Measurements from ENCODE around the gene TRAF1.

TRAF1 gene

DNA sequence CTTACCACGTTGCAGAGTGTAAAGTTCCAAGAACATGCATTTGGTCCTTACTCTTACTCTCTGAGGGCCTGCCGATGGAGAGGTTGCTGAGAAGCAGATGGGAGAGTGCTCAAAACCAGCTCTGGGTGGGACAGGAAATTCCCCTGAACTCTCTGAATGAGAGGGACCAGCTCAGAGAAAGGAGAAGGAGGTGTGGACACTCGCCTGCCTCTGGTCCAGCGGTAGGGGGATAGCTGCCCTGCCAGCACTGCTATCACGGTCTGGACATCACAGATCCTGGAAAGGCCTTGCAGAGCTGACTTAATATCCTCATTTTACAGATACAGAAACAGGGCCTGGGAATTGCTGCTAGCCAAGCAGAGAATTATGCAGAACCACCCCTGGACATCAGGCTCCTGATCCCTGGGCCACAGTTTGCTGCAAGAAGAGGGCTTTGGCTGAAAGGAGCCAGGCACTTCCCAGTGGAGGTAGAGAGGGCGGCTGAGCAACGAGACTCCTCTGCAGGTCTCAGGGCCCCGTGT lies 4.9 kb downstream of the TRAF1 start:
- ChIA-PET POLR2A (ENCODE audit: low non-redundant PET) (no interaction called here), CTCF (interaction anchor here (0.8 kb wide), 1 partner anchor 10 kb away, joined by 3 read pairs; no protein-coding TSS in a partner anchor)
- TF ChIP-seq, protein P1, sequence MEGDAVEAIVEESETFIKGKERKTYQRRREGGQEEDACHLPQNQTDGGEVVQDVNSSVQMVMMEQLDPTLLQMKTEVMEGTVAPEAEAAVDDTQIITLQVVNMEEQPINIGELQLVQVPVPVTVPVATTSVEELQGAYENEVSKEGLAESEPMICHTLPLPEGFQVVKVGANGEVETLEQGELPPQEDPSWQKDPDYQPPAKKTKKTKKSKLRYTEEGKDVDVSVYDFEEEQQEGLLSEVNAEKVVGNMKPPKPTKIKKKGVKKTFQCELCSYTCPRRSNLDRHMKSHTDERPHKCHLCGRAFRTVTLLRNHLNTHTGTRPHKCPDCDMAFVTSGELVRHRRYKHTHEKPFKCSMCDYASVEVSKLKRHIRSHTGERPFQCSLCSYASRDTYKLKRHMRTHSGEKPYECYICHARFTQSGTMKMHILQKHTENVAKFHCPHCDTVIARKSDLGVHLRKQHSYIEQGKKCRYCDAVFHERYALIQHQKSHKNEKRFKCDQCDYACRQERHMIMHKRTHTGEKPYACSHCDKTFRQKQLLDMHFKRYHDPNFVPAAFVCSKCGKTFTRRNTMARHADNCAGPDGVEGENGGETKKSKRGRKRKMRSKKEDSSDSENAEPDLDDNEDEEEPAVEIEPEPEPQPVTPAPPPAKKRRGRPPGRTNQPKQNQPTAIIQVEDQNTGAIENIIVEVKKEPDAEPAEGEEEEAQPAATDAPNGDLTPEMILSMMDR (conservative IDR thresholded peaks at IDR 0.05; ENCODE audit: low read depth) = no peak
- DNase-seq (ENCODE audit: low spot score) = no peak
- H3K27ac ChIP-seq = no peak overlapping the region

DNA sequence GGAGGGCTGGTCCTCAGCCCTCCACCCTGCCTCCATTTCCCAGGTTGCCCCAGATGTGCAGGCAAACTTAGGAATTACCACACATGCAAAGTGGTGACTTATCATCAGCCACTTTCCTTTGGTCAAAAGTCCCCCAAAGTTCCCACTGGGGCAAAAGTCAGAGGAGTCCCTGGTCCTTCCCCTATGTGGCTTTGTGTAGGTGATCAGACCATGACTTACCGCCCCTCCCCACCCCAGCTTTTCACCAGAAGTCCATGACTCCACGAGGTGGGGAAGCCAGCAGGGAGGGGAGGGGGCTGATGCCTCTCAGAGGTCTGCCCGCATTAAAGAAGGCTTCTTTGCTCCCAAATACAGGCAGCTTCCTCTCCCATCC lies 5.8 kb downstream of the TRAF1 start:
- TF ChIP-seq, protein P1 (conservative IDR thresholded peaks at IDR 0.05; ENCODE audit: low read depth) = no peak
- DNase-seq (ENCODE audit: low spot score) = no peak
- no peak overlapping the region for H3K27ac ChIP-seq
- POLR2A ChIA-PET (ENCODE audit: low non-redundant PET) = no interaction called here
- CTCF ChIA-PET = interaction anchor here (0.8 kb wide), 1 partner anchor 10 kb away, joined by 3 read pairs; no protein-coding TSS in a partner anchor

DNA sequence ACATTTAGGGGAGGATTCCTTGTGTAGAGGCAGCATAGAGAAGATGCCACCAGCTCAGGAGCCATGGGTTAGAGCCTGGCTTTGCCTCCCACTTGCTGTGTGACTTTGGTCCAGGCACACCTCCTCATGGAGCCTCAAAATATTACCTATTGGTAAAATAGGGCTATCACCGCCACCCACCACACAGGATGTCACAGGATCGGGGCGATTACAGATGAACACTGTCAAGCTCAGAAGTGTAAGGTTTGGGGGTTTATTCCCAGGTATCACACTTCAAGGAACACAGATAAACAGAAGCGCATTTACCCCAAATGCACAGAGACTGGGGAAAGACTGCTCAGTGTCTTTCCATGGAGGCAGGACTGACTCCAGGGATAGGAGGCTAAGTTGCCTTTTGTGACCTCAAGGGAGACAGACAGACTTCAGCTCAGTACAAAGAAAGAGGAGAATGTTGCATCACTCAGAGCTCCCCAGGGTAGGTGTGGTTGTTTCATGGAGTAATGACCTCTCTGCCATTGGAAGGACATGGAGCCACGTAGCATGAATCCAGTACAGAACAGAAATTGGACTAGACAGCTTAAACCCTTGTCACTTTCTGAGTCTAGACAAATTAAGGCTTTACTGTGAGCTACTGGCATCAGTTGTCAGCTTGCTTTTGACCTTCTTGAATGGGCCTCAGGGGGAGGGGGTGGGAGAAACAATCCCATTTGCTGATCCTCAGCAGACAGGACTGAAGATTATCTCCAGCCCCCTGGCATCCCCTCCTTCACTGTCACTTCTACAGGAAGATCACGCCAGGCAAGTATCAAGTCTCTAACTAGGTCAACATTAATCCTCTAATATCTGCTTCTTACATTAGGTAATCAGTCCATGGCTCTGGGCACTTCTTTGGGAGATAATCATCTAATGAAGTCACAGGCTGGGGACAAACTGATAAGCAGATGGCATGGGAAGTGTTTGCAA lies 6.5 kb downstream of the TRAF1 start:
- TF ChIP-seq, protein P1 (conservative IDR thresholded peaks at IDR 0.05; ENCODE audit: low read depth) = no peak
- ChIA-PET POLR2A (ENCODE audit: low non-redundant PET) (no interaction called here), CTCF (no interaction called here)
- DNase-seq (ENCODE audit: low spot score) = no peak
- H3K27ac ChIP-seq = no peak overlapping the region

DNA sequence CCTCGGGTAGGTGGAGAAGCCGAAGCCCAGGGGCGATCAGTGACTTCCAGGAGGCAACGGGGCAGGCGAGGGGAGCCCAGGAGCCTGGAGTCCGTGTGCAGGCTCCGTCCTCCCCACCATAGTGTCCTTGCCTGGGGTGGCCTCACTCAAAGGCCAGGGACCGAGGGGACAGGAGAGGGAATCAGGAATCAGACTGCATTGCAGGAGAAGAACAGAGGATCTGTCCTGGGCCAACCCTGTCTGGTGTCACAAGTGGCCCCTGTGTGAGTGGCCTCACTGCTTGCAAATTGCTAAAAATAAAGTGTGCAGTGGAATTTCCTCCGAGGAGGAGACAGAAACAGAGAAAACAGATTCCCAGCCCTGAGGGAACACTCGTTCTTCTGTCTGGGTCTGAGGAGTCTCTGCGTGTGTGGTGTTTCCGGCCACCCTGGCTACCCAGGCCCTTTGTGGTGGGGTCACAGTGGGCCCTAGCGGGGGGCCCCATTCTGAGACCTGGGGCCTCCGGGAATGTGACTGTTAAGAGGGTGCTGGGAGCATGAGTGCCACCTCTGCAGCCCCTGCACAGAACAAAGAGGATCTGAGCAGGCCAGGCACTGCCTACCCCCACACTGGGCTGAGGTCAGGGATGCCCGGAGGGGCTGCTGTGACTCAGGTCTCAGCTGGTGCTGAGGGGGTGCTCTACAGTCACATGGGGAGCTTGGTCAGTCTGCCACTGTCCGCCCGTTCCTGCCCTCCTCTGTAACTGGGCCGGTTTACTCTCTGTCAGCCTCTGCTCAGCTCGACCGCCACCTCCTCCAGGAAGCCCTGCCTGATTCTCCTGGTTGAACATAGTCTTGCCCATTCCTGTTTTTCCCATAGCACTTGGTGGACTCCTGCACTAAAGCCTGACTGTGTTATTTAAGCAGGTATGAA lies 7.4 kb downstream of the TRAF1 start:
- H3K27ac ChIP-seq = peak overlapping the region; percentile 12
- ChIA-PET POLR2A (ENCODE audit: low non-redundant PET) (no interaction called here), CTCF (no interaction called here)
- DNase-seq (ENCODE audit: low spot score) = no peak
- TF ChIP-seq, protein P1 (conservative IDR thresholded peaks at IDR 0.05; ENCODE audit: low read depth) = no peak

DNA sequence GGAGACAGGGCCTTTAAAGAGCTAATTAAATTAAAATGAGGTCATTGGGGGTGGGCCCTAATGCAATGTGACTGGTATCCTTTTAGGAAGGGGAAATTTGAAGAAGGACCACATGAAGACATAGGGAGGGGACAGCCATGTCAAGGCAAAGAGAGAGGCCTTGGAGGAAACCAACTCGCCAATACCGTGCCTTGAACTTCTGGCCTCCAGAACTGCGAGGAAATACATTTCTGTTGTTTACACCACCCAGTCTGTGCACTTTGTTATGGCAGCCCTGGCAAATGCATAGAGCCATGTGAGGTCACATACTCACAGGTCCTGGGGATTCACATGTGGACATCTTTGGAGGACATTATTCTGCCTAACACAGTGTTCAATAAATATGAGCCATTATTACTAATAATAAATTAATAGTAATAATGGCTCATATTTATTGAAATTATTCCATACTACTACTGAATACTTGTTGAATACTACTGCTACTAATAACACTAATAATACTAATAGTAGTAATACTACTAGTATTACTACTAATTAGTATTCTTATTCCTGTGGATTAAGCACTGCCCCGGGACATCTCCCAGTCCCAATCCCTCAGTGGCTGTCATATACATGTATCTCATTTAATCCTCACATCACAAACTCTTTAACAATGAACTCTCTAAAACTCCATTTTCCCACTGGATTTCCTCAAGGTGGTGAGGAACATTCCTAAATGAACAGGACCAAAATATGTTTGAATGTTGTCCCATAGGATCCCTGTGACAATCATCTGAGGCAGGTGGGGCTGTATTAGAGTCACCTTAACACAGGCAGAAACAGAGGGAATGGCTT lies 8.4 kb downstream of the TRAF1 start:
- no peak for DNase-seq (ENCODE audit: low spot score)
- POLR2A ChIA-PET (ENCODE audit: low non-redundant PET) = no interaction called here
- no peak overlapping the region; the same call in 1 of the 2 replicates for H3K27ac ChIP-seq
- TF ChIP-seq, protein P1 (conservative IDR thresholded peaks at IDR 0.05; ENCODE audit: low read depth) = no peak
- CTCF ChIA-PET = no interaction called here
